LHCN-M2 (cell line): ENCODE results near the gene TESK2. TPM values are rescaled to one million over a fixed set of nuclear protein-coding genes. Genes with fewer than 3 reads are reported as not detected.
"Not testable (repeated sequence)": the region's sequence is repeated elsewhere in the genome, so short reads cannot be mapped to it uniquely, and the experiment has no call there.

Source experiments
- DNase-seq: peaks from one replicate; pipeline ENCODE4 v3.0.0-alpha.2; 2012; ENCODE audit warnings: low read depth
- total RNA-seq: library from RNA; depleted of rRNA; stranded (reverse); fragments of >200 nt; gene quantifications from 2 replicates; pipeline ENCODE4 v1.2.3, GENCODE V29; 2014

Gene TESK2
- total RNA-seq, 1 experiment from 2014 or later: 1.3 TPM

DNA sequence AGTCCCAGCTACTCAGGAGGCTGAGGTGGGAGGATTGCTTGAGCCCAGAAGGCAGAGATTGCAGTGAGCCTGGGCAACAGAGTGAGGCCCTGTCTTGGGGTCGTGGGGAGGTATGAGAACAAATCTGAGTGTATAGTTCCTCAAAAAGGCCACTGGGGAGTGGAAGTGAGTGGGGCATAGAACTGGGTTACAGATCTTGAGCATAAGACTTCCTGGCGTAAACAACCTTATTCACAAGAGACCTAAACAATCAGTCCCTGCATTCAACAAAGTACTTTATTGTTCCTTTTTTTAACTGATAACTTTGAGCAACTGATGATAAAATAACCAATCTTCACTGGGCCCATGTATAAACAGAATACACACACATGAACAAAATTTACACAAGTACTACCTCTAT, 78.1 kb downstream of the TESK2 start:
- no peak for DNase-seq

DNA sequence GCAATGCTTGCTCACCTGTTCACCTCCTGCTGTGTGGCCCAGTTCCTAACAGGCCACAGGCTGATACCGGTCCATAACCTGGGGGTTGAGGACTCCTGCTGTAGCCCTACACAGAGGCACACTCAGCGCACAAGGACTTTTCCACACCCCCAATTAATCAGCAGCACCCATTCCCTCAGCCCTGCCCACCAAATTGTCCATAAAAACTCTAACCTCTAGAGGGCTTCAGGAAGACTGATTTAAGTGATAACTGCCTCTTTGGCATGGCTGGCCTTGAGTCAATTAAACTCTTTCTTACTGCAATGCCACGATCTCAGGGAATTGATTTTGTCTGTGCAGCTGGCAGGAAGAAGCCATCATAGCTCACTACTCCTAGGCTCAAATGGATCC, 79.5 kb downstream of the TESK2 start:
- no peak for DNase-seq

DNA sequence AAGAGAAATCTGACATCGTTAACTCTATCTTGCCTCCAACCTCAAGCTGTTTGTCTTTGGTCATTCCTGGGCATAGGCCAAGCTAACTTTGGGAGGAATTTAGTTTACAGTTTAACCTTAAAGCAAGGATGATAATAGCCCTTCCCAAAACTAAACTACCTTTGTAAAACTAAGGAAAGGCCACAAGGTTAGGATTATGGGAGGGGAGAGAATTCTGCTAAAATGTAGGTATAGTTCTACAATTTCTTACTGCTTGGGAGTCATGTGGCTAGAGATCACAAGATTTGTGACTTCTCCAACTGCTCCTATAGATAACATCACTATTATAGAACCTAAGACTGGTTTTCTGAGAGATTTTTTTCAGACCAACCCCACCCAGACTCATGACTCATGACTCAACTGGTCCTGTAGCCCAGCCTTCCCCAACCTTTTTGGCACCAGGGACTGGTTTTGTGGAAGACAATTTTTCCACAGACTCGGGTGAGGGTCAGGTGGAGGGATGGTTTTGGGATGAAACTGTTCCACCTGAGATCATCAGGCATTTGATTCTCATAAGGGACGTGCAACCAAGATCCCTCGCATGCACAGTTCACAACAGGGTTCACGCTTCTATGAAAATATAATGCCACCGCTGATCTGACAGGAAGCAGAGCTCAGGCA, 80.0 kb downstream of the TESK2 start:
- no peak for DNase-seq

GRCh38 chr1:45409276-45409675, 81.7 kb downstream of the TESK2 start:
- no peak for DNase-seq

DNA sequence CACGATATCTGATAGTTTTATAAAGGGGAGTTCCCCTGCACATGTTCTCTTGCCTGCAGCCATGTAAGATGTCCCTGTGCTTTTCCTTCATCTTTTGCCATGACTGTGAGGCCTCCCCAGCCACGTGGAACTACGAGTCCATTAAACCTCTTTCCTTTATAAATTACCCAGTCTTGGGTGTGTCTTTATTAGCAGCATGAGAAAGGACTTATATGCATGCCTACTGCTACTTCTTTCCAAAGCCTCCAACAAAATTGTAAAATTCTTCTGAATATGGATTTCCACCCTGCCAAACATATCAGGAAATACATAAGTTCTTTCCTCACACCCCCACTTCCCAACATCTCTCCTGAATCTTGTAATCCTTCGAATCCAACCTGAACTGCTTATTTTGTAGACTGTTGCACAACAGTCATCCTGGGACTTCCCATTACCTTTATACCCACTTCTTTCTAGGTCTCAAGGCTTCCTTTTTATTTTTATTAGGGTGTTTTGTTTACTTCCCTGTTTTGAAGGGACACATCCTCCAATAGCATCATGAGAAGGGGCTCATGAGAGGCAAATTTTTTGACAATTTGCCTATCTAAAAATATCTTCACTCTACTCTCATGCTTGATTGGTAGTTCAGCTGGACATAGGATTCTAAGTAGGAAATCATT, 83.2 kb downstream of the TESK2 start:
- DNase-seq: no peak

DNA sequence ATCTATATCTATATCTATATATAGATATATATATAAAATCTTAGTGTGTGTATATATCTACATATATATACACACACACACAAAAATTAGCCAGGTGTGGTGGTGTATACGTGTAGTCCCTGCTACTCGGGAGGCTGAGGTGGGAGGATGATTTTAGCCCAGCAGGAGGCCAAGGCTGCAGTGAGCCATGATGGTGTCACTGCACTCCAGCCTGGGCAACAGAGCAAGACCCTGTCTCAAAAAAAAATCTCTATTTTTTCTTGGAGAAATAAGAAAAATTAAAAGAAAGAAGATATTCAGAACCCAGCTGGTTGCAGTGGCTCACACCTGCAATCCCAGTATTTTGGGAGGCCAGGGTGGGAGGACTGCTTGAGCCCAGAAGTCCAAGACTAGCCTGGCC, 85.3 kb downstream of the TESK2 start:
- no peak for DNase-seq

DNA sequence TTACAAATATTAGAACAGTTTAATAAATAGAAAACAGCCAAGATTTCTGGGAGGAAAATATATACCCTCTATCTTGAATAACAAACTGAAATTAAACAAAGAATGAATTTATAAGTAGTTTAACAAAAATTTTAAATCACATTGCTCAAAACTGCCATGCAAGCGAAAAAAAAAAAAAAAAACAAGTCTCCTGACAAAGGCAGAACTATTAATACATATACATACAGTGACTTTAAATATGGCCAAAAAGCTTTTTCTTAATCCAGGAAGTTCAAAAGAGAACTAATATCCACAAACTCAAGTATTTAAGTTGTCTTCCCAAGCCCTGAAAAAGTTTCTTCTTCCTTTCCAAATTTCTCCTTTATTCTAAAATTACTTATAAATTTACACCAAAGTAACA, 87.2 kb downstream of the TESK2 start:
- DNase-seq: no peak

- no peak for DNase-seq
Measured at GRCh38 chr1:45403298-45403697, 87.7 kb downstream of the TESK2 start.

- no peak for DNase-seq
Measured at GRCh38 chr1:45401524-45401923, 89.4 kb downstream of the TESK2 start.

DNA sequence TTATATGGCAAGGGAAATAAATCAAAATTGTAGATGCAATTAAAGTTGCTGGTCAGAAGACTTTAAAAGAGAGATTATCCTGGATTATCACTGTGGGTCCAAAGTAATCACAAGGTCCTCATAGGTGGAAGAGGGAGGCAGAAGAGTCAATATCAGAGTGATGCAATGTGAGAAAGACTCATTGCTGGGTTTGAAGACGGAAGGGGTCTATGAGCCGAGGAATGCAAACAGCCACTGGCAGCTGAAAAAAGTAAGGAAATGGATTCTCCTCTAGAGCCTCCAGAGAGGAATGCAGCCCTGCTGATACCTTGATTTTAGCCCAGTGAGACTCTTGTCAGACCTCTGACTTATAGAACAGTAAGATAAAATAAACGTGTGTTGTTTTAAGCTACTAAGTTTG, 90.9 kb downstream of the TESK2 start:
- DNase-seq: no peak

- no peak for DNase-seq
Measured at GRCh38 chr1:45397285-45397684, 93.7 kb downstream of the TESK2 start.

DNA sequence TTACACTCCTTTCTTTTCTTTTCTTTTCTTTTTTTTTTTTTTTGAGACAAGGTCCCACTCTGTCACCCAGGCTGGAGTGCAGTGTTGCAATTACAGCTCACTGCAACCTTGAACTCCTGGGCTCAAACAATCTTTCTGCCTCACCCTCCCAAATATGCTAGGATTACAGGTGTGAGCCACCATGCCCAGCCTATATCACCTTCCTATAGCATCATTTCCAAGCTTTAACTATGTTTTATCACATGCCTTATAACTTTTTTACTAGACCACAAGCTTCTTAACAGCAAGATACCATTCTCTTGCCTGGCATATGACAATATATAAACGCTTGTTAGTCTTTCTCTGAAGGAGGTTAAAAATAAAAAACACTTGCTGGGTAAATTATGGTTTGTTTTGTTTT, 95.4 kb downstream of the TESK2 start:
- no peak for DNase-seq

- no peak for DNase-seq
Measured at GRCh38 chr1:45395051-45395450, 95.9 kb downstream of the TESK2 start.

DNA sequence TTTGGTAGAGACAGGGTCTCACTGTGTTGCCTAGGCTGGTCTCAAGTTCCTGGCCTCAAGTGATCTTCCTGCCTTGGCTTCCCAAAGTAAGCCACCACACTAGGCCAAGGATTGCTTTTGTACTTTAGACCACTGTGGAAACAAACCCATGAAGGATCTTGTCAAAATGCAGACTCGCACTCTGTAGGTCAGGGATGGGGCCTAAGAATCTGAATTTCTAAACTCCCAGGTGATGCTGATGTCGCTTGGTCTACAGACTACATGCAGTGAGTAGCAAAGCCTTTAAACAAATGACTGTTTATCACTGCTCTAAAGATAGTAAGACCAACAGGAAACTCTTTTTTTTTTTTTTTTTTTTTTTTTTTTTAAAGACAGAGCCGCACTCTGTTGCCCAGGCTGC, 96.6 kb downstream of the TESK2 start:
- no peak for DNase-seq

DNA sequence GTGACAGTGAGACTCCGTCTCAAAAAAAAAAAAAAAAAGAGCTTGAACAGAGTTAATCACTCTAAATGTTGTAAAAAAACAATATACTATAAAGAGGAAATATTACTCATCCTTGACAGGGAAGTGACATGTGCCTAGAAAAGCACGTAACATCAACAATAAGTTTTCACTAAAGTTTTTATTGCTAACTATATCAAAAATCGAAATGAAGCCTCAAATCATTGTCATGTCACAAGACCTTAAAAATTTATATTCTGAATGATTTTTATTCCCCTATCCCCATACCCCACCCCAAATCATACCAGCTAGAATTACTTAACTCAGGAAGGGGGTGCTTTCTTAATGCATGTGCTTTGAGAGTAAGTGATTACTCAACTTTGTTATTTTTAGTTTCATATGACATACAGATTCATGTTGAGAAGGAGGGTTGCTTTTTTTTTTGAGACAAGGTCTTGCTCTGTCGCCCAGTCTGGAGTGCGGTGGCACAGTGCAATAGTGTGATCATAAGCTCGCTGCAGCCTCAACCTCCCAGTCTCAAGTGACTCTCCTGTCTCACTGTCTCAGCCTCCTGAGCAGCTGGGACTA, 97.2 kb downstream of the TESK2 start:
- no peak for DNase-seq

GRCh38 chr1:45386219-45386618, 104.7 kb downstream of the TESK2 start:
- no peak for DNase-seq

DNA sequence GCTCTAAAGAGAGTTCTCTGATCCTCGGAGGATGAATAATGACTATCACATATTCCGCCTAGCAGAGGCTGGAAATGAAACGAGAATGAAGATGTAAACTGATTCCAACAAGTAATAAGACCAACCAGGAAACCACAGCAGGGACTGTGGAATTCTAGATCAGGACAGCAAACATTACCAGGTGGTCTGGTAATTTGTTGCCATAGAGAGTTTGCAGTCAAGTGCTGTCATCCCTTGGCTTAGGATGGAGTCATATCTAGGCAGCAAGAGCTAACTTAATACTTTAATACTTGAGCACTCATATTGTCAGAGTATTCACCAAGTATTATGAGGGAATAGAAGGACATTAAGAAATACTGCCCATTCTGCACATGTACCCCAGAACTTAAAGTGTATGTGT, 105.7 kb downstream of the TESK2 start:
- DNase-seq: peak; percentile 17

DNA sequence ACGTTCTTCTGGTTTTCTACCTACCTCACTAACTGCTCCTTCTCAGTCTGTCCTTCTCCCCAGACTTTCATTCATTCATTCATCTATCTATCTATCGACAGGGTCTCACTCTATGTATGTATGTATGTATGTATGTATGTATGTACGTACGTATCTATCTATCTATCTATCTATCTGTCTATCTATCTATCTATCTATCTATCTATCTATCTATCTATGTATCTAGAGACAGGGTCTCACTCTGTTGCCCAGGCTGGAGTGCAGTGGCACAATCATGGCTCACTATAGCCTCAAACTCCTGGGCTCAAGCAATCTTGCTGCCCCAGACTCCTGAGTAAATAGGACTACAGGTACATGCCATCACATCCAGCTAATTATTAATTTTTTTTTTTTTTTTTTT, 106.8 kb downstream of the TESK2 start:
- DNase-seq: not testable (repeated sequence)

DNA sequence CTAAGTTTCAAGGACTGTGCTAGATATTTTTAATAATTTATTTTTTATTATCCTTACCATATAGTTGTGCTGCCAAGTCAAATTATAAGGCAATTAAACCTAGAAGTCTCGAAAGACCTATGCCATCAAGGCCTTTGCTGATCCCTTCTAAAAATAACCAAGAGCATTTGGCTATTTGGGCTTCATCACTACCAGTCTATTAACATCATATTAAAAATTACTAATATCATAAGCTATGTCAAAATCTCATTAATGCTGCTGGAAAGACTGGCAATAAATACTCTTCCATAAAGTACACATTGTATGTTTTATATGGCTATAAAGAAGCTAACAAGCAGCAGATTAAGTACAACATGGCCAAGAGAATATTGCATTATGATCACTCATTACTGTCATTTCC, 107.8 kb downstream of the TESK2 start:
- no peak for DNase-seq

GRCh38 chr1:45381243-45381642, 109.7 kb downstream of the TESK2 start:
- DNase-seq: peak; percentile 17

DNA sequence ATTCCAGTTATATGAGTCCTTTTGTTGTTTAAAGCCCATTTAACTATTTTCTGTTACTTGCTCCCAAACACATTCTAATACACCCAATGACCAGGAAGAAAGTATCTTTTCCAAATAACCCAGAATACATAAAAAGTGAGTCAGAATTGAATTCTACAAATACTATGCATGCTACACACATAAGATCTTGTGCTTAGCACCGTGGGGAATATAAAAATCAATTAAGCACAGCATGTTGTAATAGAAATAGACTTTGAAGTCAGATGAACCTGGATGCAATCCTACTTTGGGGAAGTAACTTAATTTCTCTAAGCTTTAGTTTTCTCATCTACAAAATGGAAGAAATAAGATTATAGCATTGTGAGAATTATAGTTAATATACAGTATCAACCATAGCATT, 110.2 kb downstream of the TESK2 start:
- DNase-seq: no peak

DNA sequence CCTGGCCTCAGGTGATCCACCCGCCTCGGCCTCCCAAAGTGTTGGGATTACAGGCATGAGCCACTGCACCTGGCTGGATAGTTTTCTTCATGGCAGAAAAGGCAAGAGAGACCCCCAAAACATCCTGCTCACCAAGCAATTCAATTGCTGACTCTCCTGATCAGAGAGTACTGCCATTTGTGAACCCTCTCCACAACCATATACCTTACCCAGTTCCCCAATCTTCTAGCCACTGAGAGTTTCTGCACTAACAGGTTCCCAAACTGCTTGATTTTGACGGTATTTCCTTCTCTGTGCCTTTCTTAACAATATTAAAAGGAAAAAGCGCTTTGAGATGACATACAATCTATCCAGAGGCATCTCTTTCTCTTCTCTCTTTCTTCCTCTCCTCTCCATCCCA, 110.8 kb downstream of the TESK2 start:
- DNase-seq: no peak

DNA sequence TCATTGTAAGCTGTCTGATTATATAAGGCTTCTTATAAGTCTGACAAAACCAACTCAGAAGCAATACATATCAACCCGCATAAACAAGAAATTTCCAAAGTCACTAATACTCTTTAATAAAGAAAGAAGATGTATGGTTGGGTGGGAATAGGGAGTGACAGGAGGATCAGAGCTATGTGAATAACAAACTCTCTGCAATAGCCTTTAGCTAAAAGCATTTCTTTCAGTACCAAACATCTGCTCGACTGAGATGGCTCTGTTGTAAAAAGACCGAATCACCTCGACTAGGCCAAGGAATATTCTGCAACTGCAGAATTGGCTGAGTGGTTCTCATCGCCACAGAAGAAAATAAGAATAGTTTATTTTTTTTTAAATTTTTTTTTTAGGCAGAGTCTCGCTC, 111.4 kb downstream of the TESK2 start:
- no peak for DNase-seq
